Measurements from ENCODE around the gene NPL.
A peak's percentile ranks its signal among the peaks of the same experiment; 100 is the strongest.

NPL gene

DNA sequence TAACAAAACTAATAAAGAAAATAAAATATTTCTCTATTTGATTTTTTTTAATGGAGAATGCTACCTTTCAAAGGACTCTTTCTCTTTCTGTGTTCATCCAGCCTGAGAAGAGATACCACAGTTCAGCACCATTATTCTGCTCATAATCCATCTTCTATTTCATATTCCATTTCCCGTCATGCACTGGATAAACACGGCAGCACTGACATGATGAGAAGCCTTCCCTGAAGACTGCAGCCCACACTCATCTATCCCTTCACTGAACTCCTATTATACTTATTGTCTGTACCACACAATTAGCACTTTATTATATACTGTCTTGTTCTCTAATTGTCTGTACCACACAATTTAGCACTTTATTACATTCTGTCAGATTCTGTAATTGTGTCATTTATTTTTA, 10.7 kb upstream of the NPL start:
- no peak overlapping the region for H3K27ac ChIP-seq (ENCODE audit: low read depth, low read length, poor library complexity, severe bottlenecking)
- TF ChIP-seq EZH2 (IDR thresholded peaks at IDR 0.05; ENCODE audit: borderline replicate concordance, low read length) (no peak), CTCF (IDR thresholded peaks at IDR 0.05; ENCODE audit: low read length) (no peak)
- H3K36me3 ChIP-seq (ENCODE audit: insufficient read depth, low read length): no peaks in the 10 kb centered on the region
- no peak overlapping the region for H3K4me2 ChIP-seq (ENCODE audit: low read length)
- peaks cover 18% of the 10 kb centered on the region for H3K4me1 ChIP-seq (ENCODE audit: insufficient read depth, low read length, severe bottlenecking)
- no peaks in the 10 kb centered on the region for H3F3A ChIP-seq (ENCODE audit: insufficient read depth, low read length)
- no peaks in the 10 kb centered on the region for H3K27me3 ChIP-seq (ENCODE audit: insufficient read depth, low read length)
- no peak overlapping the region for H2AFZ ChIP-seq (ENCODE audit: low read length)
- no peaks in the 10 kb centered on the region for H4K20me1 ChIP-seq (ENCODE audit: insufficient read depth, low read length)
- no peaks in the 10 kb centered on the region for H3K79me2 ChIP-seq (ENCODE audit: insufficient read depth, low read length)
- H3K9me3 ChIP-seq (ENCODE audit: low read length): no peaks in the 10 kb centered on the region
- no peak overlapping the region for H3K9ac ChIP-seq (ENCODE audit: low read length)
- H3K9me2 ChIP-seq (ENCODE audit: low read depth, low read length): no peaks in the 10 kb centered on the region
- H3K4me3 ChIP-seq (ENCODE audit: low read depth, low read length, poor library complexity, severe bottlenecking): no peak overlapping the region

GRCh38 chr1:182779530-182779929, 10.0 kb upstream of the NPL start:
- Histone ChIP-seq H2AFZ (ENCODE audit: low read length) (no peak overlapping the region), H3K9me2 (ENCODE audit: low read depth, low read length) (no peaks in the 10 kb centered on the region), H3K4me3 (ENCODE audit: low read depth, low read length, poor library complexity, severe bottlenecking) (no peak overlapping the region), H3K27ac (ENCODE audit: low read depth, low read length, poor library complexity, severe bottlenecking) (no peak overlapping the region), H3F3A (ENCODE audit: insufficient read depth, low read length) (no peaks in the 10 kb centered on the region), H3K27me3 (ENCODE audit: insufficient read depth, low read length) (no peaks in the 10 kb centered on the region), H3K4me2 (ENCODE audit: low read length) (no peak overlapping the region), H3K79me2 (ENCODE audit: insufficient read depth, low read length) (no peaks in the 10 kb centered on the region), H3K9me3 (ENCODE audit: low read length) (no peaks in the 10 kb centered on the region), H4K20me1 (ENCODE audit: insufficient read depth, low read length) (no peaks in the 10 kb centered on the region), H3K36me3 (ENCODE audit: insufficient read depth, low read length) (no peaks in the 10 kb centered on the region), H3K4me1 (ENCODE audit: insufficient read depth, low read length, severe bottlenecking) (peaks cover 18% of the 10 kb centered on the region), H3K9ac (ENCODE audit: low read length) (no peak overlapping the region)
- TF ChIP-seq CTCF (IDR thresholded peaks at IDR 0.05; ENCODE audit: low read length) (no peak), EZH2 (IDR thresholded peaks at IDR 0.05; ENCODE audit: borderline replicate concordance, low read length) (no peak)

DNA sequence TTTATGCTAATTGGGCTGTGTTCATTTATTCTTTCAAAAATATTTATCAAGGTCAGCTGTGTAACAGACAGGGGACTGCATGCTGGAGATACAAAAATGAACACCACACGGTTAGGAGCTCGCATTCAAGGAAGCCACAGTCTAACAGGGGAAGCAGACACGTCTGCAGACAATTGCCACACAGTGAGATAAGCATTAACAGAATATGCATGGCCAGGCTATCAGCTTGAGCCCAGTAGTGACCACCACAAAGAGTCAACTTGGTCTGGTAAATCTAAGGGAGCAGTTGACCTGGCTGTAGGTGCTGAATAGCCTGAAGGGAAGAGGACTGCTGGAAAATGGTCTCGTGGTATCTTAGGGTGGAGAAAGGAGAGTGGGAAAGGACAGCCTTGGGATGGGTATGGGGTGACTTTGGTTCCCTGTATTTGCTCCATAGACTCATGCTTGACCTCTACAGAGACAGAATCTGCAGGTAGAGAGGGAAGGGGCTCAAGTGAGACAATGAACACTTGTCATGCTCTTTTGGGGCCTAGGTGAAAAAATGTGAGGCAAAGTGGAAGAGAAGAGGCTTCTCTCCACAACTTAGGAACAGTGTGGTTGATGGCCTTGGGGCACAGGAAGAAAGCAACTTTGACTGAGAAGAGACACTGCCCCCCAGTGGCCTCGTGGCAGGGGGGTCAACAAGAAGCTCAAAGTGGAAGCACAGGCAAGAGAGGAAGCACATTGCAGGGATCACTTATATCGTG, 7.6 kb upstream of the NPL start:
- no peak overlapping the region for H3K4me3 ChIP-seq (ENCODE audit: low read depth, low read length, poor library complexity, severe bottlenecking)
- no peaks in the 10 kb centered on the region for H3K9me2 ChIP-seq (ENCODE audit: low read depth, low read length)
- H3K79me2 ChIP-seq (ENCODE audit: insufficient read depth, low read length): no peaks in the 10 kb centered on the region
- H3K27me3 ChIP-seq (ENCODE audit: insufficient read depth, low read length): no peaks in the 10 kb centered on the region
- H3K9ac ChIP-seq (ENCODE audit: low read length): no peak overlapping the region
- H3K9me3 ChIP-seq (ENCODE audit: low read length): no peaks in the 10 kb centered on the region
- H2AFZ ChIP-seq (ENCODE audit: low read length): no peak overlapping the region
- H4K20me1 ChIP-seq (ENCODE audit: insufficient read depth, low read length): no peaks in the 10 kb centered on the region
- no peak overlapping the region for H3K27ac ChIP-seq (ENCODE audit: low read depth, low read length, poor library complexity, severe bottlenecking)
- H3K4me1 ChIP-seq (ENCODE audit: insufficient read depth, low read length, severe bottlenecking): peaks cover 18% of the 10 kb centered on the region
- no peak overlapping the region for H3K4me2 ChIP-seq (ENCODE audit: low read length)
- no peak for TF ChIP-seq EZH2 (IDR thresholded peaks at IDR 0.05; ENCODE audit: borderline replicate concordance, low read length)
- peak; percentile 87 for TF ChIP-seq CTCF (IDR thresholded peaks at IDR 0.05; ENCODE audit: low read length)
- no peaks in the 10 kb centered on the region for H3K36me3 ChIP-seq (ENCODE audit: insufficient read depth, low read length)
- H3F3A ChIP-seq (ENCODE audit: insufficient read depth, low read length): no peaks in the 10 kb centered on the region

Data from OCI-LY1 (cell line).